SK-N-SH (cell line): ENCODE results near the gene PGLYRP3.

Experiments used
- CTCF ChIP-seq: fragments of 200-600 bp; sonication (generic); IDR thresholded peaks from 2 replicates; pipeline ENCODE4 v1.6.1; 2017; ENCODE audit warnings: antibody characterized with exemption, mild to moderate bottlenecking, moderate library complexity
- EP300 ChIP-seq, 2 experiments: IDR thresholded peaks; 2 replicates each; pipeline versions ENCODE4 v1.4.0 to v1.6.1; 2012; ENCODE audit warnings: borderline replicate concordance in 1 of 2, low read depth in 1 of 2, low read length in 1 of 2
- EZH2phosphoT487 ChIP-seq: fragments of 200-600 bp; sonication (generic); IDR thresholded peaks from 2 replicates; pipeline ENCODE4 v1.6.1; 2017; ENCODE audit warnings: low read depth, mixed run types, mild to moderate bottlenecking, antibody characterized with exemption, moderate library complexity, borderline replicate concordance
- FOXJ3 ChIP-seq: sonication (generic); formaldehyde crosslinking; IDR thresholded peaks from 2 replicates; pipeline ENCODE4 v1.5.1; 2020; ENCODE audit warnings: mild to moderate bottlenecking, missing genetic modification reagents
- GABPA ChIP-seq: IDR thresholded peaks from 2 replicates; pipeline ENCODE4 v1.4.0; 2012; ENCODE audit warnings: low read depth, mild to moderate bottlenecking
- MEF2A ChIP-seq: IDR thresholded peaks from 2 replicates; pipeline ENCODE4 v1.4.0; 2012; ENCODE audit warnings: low read depth, borderline replicate concordance
- NRF1 ChIP-seq: IDR thresholded peaks from 2 replicates; pipeline ENCODE4 v1.6.1; 2012; ENCODE audit warnings: low read depth, mild to moderate bottlenecking, low read length
- REST ChIP-seq: IDR thresholded peaks from 2 replicates; pipeline ENCODE4 v1.6.1; 2012; ENCODE audit warnings: mild to moderate bottlenecking, low read depth, low read length, moderate library complexity
- RFX5 ChIP-seq: IDR thresholded peaks from 2 replicates; pipeline ENCODE4 v1.6.1; 2012; ENCODE audit warnings: mild to moderate bottlenecking, improper control_type of control experiment, low read length
- SMC3 ChIP-seq: IDR thresholded peaks from 2 replicates; pipeline ENCODE4 v1.6.1; 2012; ENCODE audit warnings: low read depth, low read length, improper control_type of control experiment
- TAF1 ChIP-seq: IDR thresholded peaks from 2 replicates; pipeline ENCODE4 v1.6.1; 2012; ENCODE audit warnings: low read depth, mild to moderate bottlenecking, low read length, moderate library complexity, borderline replicate concordance
- TEAD4 ChIP-seq: IDR thresholded peaks from 2 replicates; pipeline ENCODE4 v1.4.0; 2012; ENCODE audit warnings: mild to moderate bottlenecking, borderline replicate concordance; ENCODE audit not compliant: insufficient read depth
- USF2 ChIP-seq: fragments of 150-350 bp; IDR thresholded peaks from 2 replicates; pipeline ENCODE4 v1.6.1; 2017; ENCODE audit warnings: antibody characterized with exemption, low read length, low read depth, borderline replicate concordance
- YY1 ChIP-seq: IDR thresholded peaks from 2 replicates; pipeline ENCODE4 v1.4.0; 2012; ENCODE audit warnings: low read depth, mild to moderate bottlenecking

GRCh38 chr1:153362187-153362775 is 49.5 kb upstream of the PGLYRP3 start:
- TF ChIP-seq SMC3 = no peak
- TF ChIP-seq MEF2A = no peak
- TF ChIP-seq CTCF = no peak
- no peak for TF ChIP-seq USF2
- no peak for TF ChIP-seq EP300 (IDR thresholded peaks at IDR 0.05; ENCODE audit: borderline replicate concordance in 1 of 2, low read depth in 1 of 2, low read length in 1 of 2)
- no peak for TF ChIP-seq YY1
- TF ChIP-seq RFX5 = no peak
- no peak for TF ChIP-seq GABPA
- no peak for TF ChIP-seq TEAD4
- no peak for TF ChIP-seq EZH2phosphoT487
- no peak for TF ChIP-seq REST
- TF ChIP-seq TAF1 = no peak
- TF ChIP-seq NRF1 = no peak
- TF ChIP-seq FOXJ3 = no peak
